NCI-H2227 (cell line): ENCODE data around the gene SLC39A7.
A peak's percentile ranks its signal among the peaks of the same experiment; 100 is the strongest.

Experiments used
- DNase-seq: peaks from one replicate; lab custom pipeline; 2025; ENCODE audit not compliant: unreplicated experiment; lab: John Stamatoyannopoulos, UW

Gene SLC39A7

GRCh38 chr6:33200219-33201146, at the start of gene SLC39A7, which contains the start of gene RXRB:
Gene SLC39A7, plus strand, starts transcription at chr6:33200867. Its CDS starts 379 bp downstream, at chr6:33201246.
Gene RXRB, minus strand, starts transcription at chr6:33200665. Its CDS starts 189 bp downstream, at chr6:33200476.
- peak; percentile 100 for DNase-seq

DNA sequence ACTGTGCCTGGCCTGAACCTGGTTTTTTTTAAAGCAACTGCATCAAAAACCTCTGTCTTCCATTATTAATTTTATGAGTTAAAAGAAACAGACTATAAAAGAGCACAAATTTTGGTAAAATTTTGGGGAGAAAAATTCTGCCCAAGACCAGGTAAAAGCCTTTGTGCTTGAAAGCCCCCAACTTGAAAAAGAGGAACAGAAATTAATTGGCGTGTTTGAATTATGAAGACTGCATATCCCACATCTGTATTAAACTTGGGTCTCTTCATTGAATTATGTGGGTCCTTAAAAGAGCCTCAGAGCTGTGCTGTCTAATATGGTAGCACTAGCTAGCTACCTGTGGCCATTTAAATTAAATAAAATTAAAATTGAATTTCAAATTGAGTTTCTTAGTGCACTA, 49.6 kb upstream of the SLC39A7 start:
- no peak for DNase-seq

GRCh38 chr6:33154349-33154748, 46.3 kb upstream of the SLC39A7 start:
- no peak for DNase-seq

GRCh38 chr6:33156561-33156960, 44.1 kb upstream of the SLC39A7 start:
- DNase-seq, result no peak

GRCh38 chr6:33156964-33157363, 43.7 kb upstream of the SLC39A7 start:
- DNase-seq, result no peak

GRCh38 chr6:33160096-33160495, 40.6 kb upstream of the SLC39A7 start:
- DNase-seq, result no peak

DNA sequence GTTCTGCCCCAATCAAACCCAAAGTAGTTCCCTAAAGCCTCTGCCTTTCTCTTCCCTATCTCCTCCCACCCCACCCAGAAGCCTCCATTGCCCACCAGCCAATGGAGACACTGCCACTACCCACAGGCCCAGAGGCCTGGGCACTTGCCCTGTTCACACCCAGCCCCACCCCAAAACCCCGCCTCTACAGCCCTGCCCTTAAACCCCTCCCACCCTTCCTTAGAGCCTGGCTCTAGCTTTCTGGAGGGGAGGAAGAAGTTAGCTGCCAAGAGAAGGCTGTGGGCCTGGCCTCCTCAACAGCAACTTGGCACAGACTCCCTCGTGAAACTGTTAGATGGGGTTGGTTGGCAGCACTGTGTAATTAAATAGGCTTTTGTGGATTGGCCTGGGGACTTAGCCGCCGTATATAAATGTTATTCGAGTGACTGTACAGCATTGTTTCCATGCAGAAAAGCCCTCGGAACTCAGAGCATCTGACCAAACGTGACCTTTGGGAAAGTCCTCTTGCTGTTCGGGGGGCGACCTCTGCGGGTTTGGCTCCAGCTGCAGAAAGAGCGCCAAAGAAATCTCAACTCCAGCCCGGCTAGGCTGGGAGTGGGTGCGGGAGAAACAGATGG, 39.8 kb upstream of the SLC39A7 start:
- peak; percentile 19 for DNase-seq

DNA sequence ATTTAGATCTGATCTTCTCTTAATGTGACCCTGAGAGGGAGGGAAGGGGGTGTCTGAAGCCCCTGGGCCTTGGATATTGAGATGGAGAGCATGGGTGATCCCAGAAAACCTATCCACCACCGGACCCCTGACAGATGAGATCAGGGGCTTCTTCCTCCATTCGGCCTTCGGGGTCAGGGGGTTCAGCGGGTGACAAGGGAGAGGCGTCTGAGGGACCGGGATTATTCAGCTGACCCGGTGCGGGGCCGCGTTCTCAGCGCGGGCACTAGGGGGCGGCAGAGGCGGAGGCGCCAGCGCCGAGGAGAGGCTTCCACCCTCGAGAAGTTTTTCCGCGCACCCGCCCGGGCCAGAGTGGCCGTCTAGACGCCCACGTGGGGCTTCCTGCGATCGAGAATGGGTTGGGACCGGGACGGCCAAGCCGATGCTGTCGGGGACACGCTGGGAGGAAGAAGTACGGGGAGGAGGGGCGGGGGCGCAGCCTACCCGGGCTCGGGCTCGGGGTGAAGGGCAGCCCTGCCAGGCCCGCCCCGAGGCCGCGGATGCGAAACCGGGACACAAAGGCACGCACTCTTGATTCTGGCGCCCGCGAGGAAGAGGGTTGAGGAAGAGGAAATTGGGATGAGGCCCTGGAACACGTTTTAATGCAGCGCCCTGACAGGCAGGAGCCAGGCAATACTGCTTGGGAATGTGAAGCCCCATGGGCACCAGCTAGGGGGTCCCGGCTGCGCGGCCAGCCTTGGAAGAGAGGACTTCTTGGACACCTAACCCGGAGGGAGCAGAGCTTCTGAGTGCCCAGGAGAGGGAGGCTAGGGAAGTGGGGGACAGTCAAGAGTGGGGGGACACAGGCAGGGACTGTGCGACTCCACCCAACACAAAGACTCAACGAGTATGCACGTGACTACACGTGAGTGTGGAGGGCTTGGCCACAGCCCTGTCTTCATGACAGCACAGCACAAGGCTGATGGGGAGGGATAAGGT, 39.0 kb upstream of the SLC39A7 start:
- DNase-seq, result peak; percentile 80

- no peak for DNase-seq
Measured at GRCh38 chr6:33163540-33163939, 37.1 kb upstream of the SLC39A7 start.

GRCh38 chr6:33164176-33164575, 36.5 kb upstream of the SLC39A7 start:
- DNase-seq, result no peak

GRCh38 chr6:33164665-33165373, 35.8 kb upstream of the SLC39A7 start:
- DNase-seq, result no peak

DNA sequence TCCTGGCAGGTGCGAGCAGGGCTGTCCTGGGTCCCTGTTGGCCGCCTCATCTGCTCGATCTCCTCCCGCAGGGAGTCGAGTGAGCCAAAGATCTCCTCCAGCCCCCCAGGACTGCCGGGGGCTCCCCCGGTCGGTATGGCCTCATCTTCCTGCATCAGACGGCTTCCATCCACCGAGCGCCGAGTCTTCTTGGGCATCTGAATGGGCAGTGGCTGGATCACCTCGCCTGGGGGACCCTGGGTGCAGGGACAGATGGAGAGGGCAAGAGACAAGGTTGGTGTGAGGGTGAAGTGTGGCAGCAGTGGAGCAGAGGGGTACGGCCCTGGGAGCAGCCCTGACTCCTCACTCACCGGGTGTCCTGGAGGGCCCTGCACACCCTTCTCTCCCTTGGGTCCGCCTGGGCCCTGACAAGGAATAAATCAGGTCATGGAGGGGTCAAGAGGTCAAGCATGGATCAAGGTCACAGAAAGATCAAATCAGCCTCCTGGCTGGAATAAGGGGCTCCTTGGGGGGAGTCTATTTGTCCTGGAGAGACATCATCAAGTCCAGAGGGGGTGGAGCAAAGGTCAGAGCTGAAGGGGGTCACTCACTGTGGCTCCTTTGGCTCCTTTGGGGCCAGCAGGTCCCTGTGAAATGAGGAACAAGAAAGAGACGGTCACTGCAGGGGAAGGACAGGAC, 34.9 kb upstream of the SLC39A7 start:
- DNase-seq, result no peak

DNA sequence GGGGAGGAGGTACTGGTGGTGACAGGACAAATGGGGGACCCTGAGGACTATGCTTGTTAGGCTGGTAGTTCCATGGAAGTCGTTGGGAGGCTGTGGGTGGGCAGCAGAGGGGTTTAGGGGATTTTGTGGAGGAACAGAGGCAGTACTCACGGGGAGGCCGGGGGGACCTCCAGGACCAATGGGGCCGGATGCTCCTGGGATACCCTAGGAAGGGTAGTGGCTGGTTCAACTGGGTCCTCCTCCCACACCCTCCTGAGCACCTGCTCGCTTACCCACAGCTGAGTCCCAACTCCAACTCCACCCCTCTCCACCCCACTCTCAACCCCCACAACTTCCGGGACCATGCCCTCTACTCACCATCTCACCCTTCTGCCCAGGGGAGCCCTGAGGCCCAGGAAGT, 34.3 kb upstream of the SLC39A7 start:
- no peak for DNase-seq

DNA sequence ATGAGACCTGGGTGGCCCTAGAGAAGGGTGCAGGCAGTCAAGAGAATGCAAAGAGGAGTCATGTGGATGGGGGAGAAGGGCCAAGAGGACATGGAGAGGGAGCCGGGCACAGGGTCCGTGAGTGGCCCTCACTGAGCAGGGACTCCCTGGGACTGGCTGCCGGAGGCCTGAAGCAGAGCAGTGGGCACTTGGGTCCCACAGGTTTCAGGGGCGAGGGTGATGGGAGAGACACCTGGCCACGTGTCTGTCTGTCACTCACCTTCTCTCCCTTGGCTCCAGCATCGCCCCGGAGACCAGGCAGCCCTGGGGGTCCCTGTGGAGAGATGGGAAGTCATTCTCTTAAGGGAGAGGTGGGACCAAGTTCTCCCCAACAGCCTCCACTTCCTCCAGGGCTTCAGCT, 33.9 kb upstream of the SLC39A7 start:
- DNase-seq, result no peak

DNA sequence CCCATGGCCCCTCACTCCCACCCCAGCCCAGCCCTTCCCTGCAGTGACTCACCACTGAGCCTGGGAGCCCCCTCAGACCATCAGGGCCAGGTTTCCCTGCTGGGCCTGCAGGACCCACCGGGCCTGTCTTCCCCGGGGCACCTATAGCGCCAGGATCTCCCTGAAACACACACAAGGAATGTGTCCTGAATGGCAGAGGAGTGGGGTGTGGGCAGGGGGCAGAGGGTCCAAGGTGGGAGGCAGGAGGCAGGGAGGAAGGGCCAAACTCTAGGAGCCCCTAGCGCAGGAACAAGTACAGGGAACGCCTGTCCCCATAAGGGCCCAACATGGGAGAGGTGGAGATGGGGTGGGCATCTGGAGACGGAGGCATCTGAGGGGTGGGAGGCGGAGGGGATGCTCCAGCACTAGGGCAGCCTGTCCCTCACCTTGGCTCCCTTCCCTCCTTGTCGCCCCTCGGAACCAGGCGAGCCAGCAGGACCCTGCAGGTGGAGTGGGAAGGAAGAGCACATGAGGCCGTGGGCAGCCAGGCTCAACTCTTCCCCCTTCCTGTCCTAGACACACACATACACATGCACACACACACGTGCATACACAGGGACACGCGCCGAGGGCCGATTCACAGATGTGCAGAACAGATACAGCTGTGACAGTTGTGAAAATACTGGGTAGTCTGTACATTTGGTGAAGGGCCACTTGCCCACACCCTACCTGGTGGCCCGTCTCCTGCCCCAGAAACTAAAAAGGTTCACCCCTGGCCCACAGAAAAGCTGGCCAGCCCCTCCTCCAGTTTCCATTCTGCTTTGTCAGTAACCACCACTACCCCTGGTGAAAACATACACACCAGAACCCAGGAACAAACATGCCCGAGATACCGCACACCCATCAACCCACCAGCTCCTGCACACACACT, 33.0 kb upstream of the SLC39A7 start:
- DNase-seq, result no peak

GRCh38 chr6:33168284-33168601, 32.4 kb upstream of the SLC39A7 start:
- DNase-seq, result no peak

DNA sequence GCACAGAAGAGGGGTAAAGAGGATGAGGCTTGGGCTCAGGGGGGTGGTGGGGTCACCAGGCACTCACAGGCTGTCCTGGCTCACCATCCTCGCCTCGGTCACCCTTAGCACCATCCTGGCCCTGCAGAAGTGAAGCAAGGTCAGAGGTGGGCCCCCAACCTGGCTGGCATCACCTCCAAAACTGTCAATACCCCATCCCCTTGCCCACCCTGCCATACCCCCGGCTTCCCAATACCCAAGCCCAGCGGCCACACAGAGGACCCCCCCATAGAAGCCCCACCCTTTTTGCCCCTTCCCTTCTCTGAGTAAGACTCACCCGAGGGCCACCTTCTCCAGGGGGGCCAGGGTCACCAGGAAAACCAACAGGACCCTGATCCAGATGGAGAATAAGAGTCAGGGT, 32.0 kb upstream of the SLC39A7 start:
- DNase-seq, result no peak

DNA sequence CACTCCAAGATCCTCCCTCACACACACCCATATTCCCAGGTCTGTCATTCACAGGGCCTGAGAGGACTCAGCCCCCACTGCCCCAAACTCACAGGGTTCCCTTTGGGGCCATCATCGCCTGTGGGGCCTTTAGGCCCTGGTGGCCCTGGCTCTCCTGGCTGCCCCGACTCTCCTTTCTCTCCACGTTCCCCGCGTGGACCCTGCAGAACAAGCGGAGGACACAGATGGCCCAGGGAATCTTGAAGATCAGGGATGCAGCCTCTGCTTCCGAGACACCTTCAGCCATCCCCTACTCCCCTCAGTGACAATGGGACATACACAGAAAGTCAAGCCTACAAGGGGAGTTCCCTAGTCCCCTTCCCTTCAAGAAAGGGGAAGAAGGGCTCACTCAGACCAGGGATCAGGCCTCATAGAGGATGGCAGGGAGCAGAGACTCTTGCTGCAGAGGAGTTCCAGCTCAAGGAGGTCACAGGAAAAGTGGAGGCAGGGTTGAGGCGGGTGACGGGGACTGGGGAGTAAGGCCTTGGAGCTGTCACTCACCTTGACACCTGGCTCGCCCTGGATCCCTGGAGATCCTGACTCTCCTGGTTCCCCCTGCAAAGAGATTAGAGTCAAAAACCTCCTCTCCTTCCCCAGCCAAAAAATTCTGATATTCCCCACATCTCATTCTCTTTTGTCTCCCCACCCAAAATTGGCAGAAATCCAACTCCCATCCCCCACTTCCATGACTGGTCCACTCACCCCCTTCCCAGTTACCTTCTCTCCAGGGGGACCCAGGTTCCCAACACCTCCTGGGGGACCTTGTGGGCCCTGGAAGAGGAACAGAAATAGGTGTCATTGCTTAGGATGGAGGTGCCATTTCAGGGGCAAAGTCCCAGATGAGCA, 31.1 kb upstream of the SLC39A7 start:
- DNase-seq, result no peak
